VCaP (cell line): Measurements from ENCODE around the gene MYH4.

Experiments
- H3K27ac ChIP-seq: fragments of 450-650 bp; 2 replicates; pipeline ENCODE4 v1.5.1; 2017
- CTCF ChIP-seq: fragments of 450-650 bp; conservative IDR thresholded peaks from 2 replicates; pipeline ENCODE4 v1.5.1; 2017; ENCODE audit warnings: mild to moderate bottlenecking, moderate library complexity

MYH4 gene

DNA sequence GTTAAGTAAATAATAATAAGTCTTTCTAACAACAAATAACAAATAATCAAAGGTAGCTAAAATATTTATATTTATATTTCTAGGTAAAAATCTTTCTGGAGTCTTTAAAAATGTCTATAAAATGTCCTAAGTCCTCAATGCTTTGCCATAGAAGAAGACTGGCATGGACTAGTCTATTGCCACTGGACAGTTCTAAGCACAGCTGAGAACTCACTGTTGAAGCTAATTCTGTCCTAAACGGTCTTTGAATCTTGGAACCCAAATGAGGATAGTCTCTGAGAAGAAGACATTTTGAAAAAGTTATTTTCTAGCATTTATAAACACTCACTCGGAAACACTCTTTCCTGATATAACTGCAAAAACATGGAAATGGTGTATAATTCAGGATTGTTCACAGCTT is 48.1 kb downstream of the MYH4 start:
- no peak overlapping the region for H3K27ac ChIP-seq
- TF ChIP-seq CTCF: no peak

DNA sequence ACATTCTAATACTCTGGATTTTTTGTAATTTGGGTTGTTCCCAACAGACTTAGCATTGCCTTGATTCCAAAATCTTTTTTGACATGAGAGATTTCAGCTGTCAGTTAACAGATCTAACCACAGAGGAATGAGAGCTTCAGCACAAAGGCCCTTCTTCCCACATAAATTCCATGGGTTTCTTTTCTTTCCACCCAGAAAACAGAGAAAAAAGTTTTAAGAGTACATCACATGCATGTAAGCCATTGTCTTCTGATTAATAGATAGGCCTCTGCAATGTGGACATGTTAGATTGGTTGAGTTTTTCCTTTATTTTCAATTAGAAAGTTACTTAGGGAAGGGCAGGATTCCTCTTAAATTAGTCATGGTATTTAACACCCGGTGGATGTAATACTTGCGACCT is 48.5 kb downstream of the MYH4 start:
- no peak for TF ChIP-seq CTCF
- no peak overlapping the region for H3K27ac ChIP-seq

GRCh38 chr17:10417431-10417830 is 51.9 kb downstream of the MYH4 start:
- no peak for TF ChIP-seq CTCF
- no peak overlapping the region for H3K27ac ChIP-seq

- no peak for TF ChIP-seq CTCF
- H3K27ac ChIP-seq: no peak overlapping the region
Observed at GRCh38 chr17:10415161-10415560, 54.2 kb downstream of the MYH4 start.

GRCh38 chr17:10403589-10403988 is 65.8 kb downstream of the MYH4 start:
- no peak for TF ChIP-seq CTCF
- no peak overlapping the region for H3K27ac ChIP-seq

GRCh38 chr17:10398352-10398751 is 71.0 kb downstream of the MYH4 start:
- no peak for TF ChIP-seq CTCF
- H3K27ac ChIP-seq: no peak overlapping the region

GRCh38 chr17:10396524-10397163 is 72.7 kb downstream of the MYH4 start:
- TF ChIP-seq CTCF: no peak
- H3K27ac ChIP-seq: no peak overlapping the region
